ENCODE results near the gene SCO1.
"Not testable (repeated sequence)": the region's sequence is repeated elsewhere in the genome, so short reads cannot be mapped to it uniquely, and the experiment has no call there.

Gene SCO1

DNA sequence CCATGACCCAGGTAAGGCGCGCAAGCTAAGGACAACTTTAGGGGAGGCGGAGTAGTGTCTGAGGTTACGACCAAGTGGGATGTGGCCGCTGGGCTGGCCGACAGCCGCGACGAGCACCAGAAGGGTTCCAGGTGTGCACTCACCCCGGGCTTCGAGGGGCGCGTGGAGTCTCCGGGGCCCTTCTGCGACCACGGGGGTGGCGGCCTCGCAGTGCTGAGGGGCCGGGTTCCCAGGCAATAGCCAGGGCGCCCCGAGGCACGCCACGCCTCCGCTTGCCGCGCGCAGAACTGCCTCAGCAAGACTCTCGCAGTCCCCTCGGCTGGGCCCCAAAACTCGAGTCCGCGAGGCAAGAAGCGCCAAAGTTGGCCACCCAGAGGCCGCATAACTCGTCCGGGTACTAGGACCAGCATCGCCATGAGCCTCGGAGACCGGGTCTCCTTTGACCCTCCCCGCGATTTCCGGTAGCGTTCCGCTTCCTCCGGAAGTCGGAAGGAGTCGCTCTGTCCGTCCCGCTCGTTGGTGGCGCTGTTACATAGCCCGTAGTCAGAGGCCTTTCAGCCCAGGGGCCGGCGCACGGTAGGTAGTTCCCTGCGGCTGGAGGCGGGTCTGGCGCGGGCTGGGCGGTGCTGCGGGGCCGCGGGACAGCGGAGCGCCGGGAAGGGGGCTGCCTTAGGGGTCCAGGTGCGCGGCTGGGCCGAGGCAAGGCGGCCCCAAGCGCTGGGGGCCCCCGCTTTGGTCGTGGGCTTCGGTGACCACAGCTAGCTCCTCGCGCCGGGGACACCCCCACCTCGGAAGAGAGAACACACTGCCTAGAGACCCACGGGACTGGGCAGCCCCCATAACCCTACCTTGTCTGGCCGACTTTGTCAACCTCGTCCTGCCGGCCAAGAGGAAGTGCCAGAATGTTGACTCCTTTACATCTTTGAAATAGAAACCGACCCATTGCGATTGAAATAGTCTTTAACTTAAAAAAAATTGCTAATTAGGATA is at the start of gene SCO1, which contains the start of gene ADPRM:
Gene SCO1, minus strand, starts transcription at position 442 of the 990 bp plus-strand sequence. Its CDS starts 26 bp downstream, at position 416.
Gene ADPRM, plus strand, starts transcription at position 503 of the 990 bp plus-strand sequence. CDS start 7,333 bp downstream, outside the sequence.
- DNase-seq (ENCODE audit: low read depth in 2 of 2), result peak; percentile 82 to 84

DNA sequence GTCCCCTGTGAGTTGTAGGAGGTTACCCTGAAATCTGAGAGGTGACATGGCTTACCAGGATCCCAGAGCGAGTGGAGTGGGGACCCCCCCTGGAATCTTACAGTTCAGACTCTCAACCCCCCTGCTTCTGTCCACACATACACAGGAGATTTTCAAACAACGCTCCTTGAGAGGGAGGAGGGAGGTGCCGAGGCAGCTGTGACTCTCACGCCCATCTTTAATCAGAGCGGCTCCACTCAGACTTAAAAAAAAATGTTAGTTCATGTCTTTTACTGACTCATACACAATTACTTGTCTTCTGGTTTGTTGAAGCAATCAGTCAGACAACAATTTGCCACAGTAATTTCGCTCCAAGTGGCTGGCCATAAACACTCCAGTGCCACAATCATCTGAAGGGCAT is 47.9 kb upstream of the SCO1 start:
- DNase-seq (ENCODE audit: low read depth in 2 of 2), result no peak

GRCh38 chr17:10744501-10745000 is 47.2 kb upstream of the SCO1 start:
- DNase-seq (ENCODE audit: low read depth in 2 of 2), result no peak

DNA sequence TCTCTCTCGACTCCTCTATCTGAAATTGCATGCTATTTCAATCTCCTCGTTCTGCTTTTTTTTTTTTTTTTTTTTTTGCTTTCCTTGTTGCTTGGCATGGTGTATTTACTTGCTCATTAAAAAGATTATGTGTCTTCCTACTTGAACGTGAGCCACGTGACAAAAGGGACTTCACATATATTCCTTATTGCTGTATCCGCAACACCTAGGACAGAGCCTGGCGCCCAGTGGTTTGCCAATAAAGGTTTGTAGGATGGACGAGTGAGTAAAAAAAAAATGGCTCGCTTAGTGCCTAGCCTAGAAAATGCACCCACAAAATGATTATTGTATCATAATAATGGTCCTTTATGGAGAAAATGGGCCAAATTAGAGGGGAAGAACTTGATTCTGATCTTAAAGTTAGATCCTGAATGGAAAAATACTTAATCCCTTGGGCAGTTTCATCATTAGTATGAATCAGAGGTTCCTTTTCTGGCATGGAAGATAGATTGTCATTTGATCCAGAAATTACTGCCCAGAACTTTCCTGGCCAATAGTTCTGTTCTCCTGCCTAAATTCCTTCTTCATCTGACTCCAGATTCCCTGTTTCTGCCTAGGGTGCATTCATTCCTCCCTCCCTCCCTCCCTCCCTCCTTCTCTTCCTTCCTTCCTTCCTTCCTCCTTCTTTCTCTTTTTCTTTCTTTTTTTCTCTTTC is 46.1 kb upstream of the SCO1 start:
- no peak for DNase-seq (ENCODE audit: low read depth in 2 of 2)

DNA sequence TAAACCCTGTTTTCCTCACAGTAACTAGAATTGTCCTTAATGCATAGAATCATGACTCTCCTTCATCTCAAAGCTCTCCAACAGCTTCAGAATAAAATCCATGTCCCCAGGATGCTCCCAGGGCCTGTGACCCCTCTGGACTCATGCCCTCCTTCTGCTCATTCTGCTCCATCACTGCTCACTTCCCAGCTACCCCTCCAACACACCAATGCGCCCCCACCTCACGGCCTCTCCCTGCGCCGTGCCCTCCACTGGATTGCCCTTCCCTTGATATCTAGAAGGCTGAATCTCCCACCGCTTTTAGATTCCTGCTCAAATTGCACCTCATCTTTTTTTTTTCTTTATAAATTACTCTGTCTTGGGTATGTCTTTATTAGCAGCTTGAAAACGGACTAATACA is 45.1 kb upstream of the SCO1 start:
- no peak for DNase-seq (ENCODE audit: low read depth in 2 of 2)

DNA sequence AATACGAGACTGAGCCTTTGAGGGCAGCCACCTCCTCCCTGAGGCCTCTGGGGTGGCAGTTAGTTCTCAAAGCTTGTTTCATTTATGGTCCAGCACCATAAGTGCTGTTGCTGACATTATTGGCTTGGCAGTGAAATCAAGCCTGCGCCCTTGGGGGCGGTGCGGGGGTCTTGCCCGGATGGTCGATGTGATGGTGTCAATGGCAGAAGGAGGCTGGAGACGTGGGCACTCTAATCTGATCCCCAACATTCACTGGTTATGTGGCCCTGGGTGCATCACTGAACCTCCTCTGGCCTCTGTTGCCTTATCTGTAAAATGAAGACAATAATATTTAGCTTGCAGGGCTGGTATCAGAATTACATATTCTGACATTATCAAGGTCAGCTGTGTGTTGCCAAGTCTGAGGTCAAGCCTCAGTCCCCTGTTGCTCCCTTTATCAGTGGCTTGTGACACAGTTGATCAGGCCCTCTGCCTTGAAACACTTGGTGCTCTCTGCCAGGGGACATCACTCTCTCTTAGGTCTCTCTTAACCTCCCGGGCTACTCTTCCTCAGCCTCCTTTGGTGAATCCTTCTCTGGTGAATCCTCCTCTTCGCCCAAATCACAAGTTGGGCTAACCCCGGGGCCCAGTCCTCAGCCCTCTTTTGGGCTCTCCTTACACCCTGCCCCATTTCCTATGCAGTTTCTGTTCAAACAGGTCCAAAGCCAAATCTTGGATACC is 44.2 kb upstream of the SCO1 start:
- no peak for DNase-seq (ENCODE audit: low read depth in 2 of 2)

GRCh38 chr17:10739386-10739785 is 42.1 kb upstream of the SCO1 start:
- DNase-seq (ENCODE audit: low read depth in 2 of 2), result no peak

DNA sequence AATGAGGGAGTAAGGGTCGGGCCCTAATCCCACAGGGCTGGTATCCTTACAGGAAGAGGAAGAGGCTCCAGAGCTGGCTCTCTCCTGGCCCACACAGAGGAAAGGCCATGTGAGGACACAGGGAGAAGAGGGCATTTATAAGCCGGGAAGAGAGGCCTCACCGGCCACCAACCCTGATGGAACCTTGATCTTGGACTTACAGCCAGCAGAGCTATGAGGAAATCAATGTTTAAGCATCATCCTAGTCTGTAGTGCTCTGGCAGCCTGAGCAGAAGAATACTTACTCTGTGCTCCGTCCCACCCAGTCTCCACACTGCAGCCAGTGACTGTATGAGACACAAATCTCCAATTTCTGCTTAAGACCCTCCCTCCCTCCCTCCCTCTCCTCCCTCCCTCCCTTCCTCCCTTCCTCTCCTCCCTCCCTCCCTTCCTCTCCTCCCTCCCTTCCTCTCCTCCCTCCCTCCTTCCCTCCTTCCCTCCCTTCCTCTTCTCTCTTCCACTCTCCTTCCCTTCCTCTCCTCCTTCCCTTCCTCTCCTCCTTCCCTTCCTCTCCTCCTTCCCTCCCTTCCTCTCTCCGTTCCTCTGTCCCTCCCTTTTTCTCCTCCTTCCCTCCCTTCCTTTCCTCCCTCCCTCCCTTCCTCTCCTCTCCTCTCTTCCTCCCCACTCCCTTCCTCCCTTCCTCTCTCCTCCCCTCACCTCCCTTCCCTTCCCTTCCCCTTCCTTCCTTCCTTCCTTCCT is 41.4 kb upstream of the SCO1 start:
- no peak for DNase-seq (ENCODE audit: low read depth in 2 of 2)

GRCh38 chr17:10737736-10738135 is 40.4 kb upstream of the SCO1 start:
- no peak for DNase-seq (ENCODE audit: low read depth in 2 of 2)

DNA sequence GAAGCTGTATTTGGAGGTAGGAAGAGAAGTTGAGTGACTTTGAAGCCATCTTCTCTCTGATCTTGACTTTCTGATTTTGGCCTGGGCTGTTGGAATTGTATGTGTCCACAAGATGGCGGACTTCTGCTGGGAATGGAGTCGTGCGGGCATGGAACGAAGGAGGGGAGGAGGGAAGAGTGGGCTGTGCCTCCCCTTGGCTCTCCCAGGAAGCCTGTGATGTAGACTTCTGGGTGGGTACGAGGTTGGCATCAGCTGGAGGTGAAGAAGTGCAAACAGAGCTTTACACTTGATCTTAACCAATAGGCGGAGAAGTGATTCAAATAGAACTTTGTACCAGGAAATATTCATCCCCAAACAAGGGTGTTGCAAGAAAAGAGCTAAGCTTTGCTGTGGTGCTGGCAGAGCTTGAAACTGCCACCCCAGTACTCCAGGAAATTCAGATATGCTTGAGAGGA is 39.9 kb upstream of the SCO1 start:
- DNase-seq (ENCODE audit: low read depth in 2 of 2), result no peak

DNA sequence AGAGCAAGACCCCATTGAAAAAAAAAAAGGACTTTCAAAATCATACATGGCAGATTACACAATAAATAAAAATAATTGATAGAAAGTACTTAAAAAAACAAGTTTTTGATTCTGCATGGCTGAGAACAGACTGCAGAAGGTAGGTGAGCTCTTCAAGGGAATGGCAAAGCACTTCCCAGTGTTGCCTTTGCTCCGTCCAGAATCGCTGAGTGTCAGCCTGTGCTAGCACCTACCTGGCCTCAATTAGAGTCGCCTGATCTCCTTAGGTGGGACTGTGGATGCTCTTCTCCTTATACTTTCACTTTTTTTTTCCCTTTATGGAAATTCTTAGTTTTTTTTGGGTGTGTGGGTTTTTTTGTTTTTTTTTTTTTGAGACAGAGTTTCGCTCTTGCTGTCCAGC is 38.5 kb upstream of the SCO1 start:
- no peak for DNase-seq (ENCODE audit: low read depth in 2 of 2)

DNA sequence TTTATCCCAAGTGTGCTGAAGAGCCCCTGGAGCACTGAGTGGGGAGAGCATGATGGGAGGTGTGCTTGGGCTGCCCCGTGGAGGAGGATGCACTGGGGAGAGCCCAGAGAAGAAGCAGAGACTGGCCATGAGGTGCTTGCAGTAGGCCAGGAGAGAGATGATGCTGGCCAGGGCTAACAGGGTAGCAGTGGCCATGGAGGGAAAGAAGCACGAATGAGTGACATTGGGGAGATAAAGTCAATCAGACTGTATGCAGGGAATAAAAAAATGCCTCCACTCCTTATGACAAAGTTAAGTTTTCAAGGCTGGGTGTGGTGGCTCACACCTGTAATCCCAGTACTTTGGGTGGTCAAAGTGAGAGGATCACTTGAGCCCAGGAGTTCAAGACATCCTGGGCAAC is 37.9 kb upstream of the SCO1 start:
- DNase-seq (ENCODE audit: low read depth in 2 of 2), result no peak

GRCh38 chr17:10733666-10734065 is 36.3 kb upstream of the SCO1 start:
- DNase-seq (ENCODE audit: low read depth in 2 of 2), result no peak

DNA sequence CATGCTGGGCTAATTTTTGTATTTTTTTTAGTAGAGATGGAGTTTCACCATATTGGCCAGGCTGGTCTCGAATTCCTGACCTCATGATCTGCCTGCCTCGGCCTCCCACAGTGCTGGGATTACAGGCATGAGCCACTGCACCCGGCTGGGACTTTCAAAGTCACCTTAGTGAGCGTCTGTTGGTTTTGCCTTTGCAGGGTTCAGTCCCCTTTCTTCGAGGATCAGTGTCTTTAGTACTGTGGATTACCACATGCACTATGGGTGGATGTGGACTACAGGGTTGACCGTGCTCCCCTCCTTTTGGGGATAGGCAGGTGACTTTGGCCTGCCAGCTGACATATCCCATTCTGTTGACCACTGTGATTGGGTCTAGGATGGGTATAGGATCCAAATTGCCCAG is 34.8 kb upstream of the SCO1 start:
- DNase-seq (ENCODE audit: low read depth in 2 of 2), result not testable (repeated sequence)

DNA sequence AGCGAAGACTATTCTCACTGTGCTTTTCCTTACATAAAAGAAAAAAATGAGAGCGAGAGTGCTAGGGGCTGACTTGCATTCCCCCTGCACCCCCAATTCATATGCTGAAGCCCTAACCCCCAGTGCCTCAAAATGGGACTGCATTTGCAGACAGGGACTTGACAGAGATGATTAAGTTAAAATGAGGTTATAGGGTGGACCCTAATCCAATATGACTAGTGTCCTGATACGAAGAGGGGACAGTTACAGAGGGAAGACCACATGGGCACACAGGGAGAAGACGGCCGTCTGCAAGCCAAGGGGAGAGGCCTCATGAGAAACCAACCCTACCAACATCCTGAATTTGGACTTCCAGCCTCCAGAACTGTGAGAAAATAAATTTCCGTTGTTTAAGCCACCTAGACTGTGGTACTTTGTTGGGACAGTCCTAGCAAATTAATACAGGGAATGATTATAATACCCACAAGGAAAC is 34.1 kb upstream of the SCO1 start:
- DNase-seq (ENCODE audit: low read depth in 2 of 2), result no peak

DNA sequence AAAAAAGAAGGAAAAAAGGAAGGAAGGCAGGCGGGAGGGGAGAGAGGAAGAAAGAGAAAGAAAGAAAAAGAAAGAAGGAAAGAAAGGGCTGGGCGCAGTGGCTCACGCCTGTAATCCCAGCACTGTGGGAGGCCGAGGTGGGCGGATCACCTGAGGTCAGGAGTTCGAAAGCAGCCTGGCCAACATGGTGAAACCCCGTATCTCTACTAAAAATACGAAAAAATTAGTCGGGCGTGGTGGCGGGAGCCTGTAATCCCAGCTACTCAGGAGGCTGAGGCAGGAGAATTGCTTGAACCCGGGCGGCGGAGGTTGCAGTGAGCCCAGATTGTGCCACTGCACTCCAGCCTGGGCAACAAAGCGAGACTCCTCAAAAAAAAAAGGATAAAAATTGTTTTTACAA is 32.9 kb upstream of the SCO1 start:
- DNase-seq (ENCODE audit: low read depth in 2 of 2), result not testable (repeated sequence)

DNA sequence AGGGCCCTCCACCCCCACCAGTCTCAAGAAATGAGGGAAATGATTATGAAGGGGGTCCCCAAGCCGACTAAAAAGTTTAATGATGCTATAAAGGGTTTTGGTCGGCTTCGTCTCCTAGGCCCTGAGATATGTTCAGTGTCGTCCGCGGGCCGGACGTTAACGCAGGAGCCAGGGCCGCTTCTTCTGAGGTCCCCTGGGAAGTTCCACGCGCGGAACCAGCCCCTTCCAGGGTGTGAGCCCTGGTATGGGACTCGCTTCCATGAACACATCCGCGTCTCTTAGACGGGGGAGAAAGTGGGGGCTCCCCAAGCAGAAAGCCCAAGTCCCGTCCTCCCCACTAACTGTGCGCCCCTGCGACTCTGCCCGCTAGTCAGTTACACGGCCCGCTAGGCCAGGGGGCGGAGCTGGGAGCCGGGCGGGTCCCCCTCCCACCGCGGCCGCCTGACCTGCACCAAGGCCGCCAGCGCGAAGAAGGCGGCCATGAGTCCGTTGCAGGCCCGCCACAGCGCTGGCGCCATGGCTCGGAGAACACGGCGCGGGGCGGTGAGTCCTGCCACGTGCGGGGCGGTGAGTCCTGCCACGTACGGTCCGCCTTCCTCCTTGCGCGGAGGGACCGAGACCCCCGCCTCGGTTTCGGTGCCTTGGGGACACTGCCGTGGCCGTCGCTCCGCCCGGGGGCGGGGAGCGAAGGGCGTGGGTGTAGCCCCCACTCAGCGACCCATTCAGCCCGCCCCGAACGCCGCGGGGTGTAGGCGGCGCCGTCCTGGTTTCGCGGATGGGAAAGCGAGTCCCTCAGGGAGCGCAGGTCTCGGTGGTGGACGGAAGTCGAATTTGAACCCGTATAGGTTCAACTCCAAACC is 32.2 kb upstream of the SCO1 start, which contains the start of gene TMEM220:
Gene TMEM220, minus strand, starts transcription at position 690 of the 860 bp plus-strand sequence. Its CDS starts 172 bp downstream, at position 518.
- peak in 1 of 2 donors; percentile 53 for DNase-seq (ENCODE audit: low read depth in 2 of 2)

DNA sequence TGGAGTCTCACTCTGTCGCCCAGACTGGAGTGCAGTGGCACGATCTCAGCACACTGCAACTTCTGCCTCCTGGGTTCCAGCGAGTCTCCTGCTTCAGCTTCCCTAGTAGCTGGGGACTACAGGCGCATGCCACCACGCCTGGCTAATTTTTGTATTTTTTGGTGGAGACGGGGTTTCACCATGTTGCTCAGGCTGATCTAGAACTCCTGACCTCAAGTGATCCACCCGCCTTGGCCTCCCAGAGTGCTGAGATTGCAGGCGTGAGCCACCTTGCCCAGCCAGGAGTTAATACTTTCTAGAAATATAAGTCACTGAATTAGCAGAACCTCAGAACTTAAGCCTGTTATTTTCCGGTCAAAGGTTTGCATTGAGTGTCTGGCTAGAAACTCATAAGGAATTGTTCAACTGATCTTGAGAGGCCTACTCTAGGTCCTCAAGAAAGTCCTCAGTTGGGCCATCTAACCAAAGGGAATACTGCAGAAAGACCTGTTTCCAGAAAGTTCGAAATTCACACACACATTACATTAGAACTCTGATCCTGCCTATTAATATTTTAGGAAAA is 31.1 kb upstream of the SCO1 start:
- DNase-seq (ENCODE audit: low read depth in 2 of 2), result no peak

DNA sequence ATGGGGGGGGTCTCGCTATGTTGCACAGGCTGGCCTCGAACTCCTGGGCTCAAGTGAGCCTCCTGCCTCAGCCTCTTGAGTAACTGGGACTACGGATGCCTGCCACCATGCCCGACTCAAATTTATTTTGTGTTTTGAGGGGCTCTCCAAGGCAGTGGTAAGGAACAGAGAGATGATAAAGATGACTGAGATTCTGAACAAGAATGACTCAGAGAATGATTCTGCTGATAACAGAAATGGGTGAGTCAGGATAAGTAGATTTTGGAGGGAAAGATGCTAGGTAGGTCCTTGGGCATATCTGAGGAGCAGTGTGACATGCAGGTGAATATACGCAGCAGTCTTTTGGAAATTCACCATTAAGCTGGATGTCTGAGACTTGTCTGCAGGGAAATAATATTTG is 29.9 kb upstream of the SCO1 start:
- no peak for DNase-seq (ENCODE audit: low read depth in 2 of 2)

Data from stimulated activated CD8-positive, alpha-beta memory T cell treated with anti-CD3 and anti-CD28 coated beads, Interleukin-7, amount 100 ng/mL, for 4 hours (primary cell).